G401 (cell line): ENCODE results near the gene CASTOR1. TPM values are rescaled to one million over a fixed set of nuclear protein-coding genes. Genes with fewer than 3 reads are reported as not detected.

ENCODE experiments used
- DNase-seq: peaks from one replicate; pipeline ENCODE4 v3.0.0-alpha.2; 2015; ENCODE audit warnings: low spot score
- in situ Hi-C: cut with HindIII; loops from 2 replicates; pipeline ENCODE4 v1.10.0; 2016; ENCODE audit warnings: low sequenced_read_pairs, mixed read lengths
- total RNA-seq: library from RNA; depleted of rRNA; stranded (reverse); fragments of >200 nt; shearing (Covaris generic); gene quantifications from 2 replicates; pipeline ENCODE4 v1.2.3, GENCODE V29; 2014

CASTOR1 gene
- total RNA-seq, 1 experiment from 2014 or later: 9.8 TPM

DNA sequence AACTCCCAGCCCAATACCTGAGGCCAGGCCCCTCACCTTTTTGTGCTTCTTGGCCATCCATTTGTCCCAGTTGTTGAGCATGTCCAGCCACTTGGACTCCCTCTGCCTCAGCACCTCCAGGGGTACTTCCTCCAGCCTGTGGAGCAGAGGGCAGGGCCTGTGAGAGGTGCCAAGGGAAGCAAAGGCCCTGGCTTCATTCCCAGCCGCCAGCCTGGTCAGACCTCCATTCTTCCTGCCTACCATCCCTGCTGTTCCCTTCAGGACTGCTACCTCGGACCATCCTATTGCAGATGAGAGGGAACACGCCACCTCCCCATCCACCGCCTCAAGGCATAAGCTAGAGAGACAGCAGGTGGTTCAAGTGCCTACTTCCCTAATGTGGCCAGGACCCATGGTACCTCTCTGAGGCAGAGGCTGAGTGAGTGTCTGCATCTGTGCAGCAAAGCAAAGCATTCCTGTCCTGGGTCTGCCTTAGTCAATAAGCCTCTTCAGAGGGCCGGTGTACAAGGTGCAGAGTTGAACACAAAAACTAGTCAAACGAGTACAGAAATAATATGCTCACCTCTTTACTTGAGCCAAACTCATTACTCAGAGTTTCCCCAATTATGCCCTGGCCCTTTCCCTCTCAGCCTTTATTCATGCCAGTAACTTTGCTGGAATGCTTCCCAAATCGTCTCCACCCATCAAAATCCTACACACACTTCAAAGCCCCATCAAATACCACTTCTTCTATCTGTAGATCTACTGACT is 15.4 kb upstream of the CASTOR1 start:
- in situ Hi-C loops: no loop called here
- DNase-seq: peak; percentile 68

DNA sequence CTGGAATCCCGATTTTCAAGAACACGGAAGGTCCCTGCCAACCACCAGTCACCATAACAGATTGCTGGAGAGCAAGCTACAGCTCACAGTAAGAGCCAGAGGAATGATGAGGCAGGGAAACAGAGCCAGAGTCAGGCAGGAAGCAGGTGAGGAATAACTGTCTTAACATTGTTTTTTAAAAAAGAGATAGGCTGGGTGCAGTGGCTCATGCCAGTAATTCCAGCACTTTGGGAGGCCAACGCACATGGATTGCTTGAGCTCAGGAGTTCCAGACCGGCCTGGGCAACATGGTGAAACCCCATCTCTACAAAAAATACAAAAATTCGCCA is 13.5 kb upstream of the CASTOR1 start:
- no peak for DNase-seq
- in situ Hi-C loops: no loop called here

GRCh38 chr22:30301995-30302809 is 12.9 kb upstream of the CASTOR1 start:
- no peak for DNase-seq
- in situ Hi-C loops: no loop called here

DNA sequence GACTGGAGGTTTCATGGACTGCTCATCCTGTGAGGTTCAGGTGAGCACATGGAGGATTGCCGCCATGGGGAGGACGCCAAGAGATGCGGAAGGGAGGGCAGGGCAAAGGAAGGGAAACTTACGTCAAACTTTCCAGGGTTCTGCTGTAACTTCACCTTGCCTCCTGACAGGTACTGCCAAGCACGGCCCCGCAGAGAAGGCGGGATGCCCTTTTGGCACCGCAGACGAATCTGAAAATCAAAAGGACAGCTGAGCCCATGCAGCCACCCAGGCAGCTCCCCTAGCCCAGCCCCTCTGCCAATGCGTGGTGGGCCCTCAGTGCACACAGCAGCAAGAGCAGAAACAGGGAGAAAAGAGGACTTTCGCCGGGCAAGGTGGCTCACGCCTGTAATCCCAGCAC is 10.0 kb upstream of the CASTOR1 start:
- in situ Hi-C loops: no loop called here
- no peak for DNase-seq

DNA sequence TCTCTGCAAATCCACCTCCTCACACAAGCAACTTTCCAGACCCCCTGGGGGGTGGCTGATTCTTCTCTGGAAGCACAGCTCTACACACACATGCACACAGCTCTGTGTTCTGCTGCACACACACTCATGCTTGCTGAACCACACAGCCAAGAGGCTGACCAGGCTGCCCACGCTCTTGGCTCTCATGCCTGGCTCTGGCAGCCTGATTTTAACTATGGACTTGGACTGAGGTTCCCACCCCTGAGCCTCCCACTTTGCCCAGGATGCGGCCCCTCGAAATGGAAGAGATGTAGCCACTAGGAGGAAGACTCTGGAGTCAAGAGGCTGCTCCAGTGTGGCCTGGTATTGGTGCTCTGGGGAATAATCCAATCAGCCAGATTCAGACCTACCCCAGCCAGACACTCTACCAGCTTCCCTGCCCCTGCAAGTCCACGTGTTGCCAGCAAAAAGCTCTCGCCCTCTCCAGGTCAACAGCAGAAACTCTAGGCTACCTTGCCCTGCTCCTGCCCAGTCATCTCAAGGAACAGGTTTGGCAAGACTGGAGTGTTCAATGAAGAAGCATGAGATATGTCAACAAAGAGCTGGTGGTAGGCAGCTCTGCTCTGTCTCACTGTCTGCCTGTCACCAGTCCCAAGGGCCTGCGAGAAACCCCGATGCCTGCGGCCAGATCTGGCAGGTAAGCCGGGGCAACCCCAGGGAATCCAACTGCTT is 8.8 kb upstream of the CASTOR1 start:
- DNase-seq: no peak
- in situ Hi-C loops: no loop called here

DNA sequence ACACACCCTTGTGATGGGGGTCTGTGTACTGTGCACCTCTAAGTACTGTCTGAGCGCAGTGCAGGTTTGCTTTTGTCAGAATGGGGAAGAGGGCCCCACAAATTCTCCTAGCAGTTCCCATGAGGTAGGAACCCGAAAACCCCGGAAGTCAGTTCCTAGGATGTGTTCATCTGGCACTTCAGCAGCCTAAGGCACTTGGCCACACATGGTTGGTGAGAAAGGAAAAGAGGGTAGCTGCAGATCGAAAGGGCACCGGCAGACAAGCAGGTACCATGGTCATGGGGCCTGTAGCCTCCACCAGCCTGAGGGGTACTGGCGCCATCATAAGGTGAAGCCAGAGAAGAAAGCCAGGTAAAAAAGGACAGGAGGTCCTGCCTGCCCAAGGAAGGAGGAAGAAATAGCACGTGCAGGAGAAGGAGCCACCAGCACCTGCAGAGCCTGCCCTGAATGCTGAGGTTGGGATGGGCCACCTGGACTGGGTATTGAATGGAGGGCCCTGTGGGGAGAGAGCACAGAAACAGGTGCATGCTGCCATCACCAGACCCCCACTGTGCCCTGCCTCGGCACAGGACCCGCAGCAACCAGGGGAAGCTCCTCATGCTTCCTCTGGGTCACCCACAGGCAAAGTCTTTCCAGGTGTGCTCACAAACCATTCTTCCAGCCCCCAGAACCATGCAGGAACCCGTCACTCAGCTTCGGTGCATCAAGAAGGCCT is 8.1 kb upstream of the CASTOR1 start:
- in situ Hi-C loops: no loop called here
- no peak for DNase-seq

- in situ Hi-C loops: no loop called here
Observed at GRCh38 chr22:30296833-30297232, 7.5 kb upstream of the CASTOR1 start.

GRCh38 chr22:30296324-30296723 is 7.0 kb upstream of the CASTOR1 start:
- DNase-seq: no peak
- in situ Hi-C loops: no loop called here

More at GRCh38 chr22:30296833-30297232, 7.5 kb upstream of the CASTOR1 start:
- no peak for DNase-seq

- in situ Hi-C loops: no loop called here
Observed at GRCh38 chr22:30295576-30295975, 6.3 kb upstream of the CASTOR1 start.

DNA sequence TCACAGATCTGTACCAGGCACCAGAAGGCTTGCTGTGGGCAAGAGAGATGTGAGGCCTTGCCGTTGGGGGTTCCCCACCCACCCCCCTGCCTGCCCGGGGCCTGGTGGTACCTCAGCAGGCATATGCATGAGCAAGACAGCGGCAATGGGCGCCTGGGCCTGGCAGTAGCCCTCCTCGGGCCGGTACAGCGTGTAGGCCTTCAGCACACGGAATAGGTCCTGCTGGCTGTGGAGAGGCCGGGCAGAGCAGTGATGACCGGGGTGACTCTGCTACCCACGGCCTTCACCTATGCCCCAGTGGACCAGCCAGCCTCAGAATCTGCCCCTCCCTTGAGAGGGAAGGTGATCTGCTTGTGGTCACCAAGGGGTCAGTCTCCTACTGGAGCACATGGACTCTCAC is 5.5 kb upstream of the CASTOR1 start:
- in situ Hi-C loops: no loop called here

More at GRCh38 chr22:30295576-30295975, 6.3 kb upstream of the CASTOR1 start:
- no peak for DNase-seq

DNA sequence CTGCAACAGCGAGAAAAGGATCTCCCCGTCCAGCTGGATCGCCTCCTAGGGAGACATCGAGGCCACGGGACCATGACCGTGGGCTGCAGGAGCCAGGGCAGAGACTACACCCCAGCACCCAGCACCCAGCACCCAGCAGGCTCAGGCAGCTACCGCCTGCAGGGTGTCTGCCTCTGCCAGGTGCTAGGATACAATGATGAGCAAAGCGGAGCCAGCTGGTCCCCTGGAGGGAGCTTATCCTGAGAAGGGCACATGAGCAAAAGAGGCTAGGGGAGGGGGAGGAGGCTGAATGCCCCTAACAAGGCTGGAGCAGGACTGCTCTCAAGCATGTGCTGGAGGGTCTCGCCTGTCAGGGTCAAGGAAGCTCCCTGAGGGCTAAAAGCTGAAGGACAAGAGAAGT is 4.8 kb upstream of the CASTOR1 start:
- in situ Hi-C loops: no loop called here
- DNase-seq: no peak

More for the DNA sequence above, 5.5 kb upstream of the CASTOR1 start:
- no peak for DNase-seq

DNA sequence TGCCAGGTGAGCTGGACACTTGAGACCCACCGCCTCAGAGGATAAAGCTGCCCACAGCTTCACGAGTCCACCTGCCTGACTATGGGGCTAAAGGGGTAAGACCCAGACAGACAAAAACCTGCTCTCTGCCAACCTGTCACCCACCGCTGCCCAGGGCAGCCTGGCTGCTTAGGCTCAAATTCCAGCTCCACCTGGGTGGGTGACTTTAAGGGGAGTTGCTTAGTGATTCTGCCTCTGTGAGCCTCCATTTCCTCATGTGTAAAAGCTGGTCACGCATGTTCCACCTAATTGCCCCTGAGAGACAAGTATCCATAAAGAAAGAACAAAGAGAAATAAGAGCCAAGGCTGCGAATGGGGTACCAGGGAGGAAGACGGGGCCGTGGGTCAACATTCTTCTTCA is 3.7 kb upstream of the CASTOR1 start:
- DNase-seq: no peak
- in situ Hi-C loops: no loop called here

DNA sequence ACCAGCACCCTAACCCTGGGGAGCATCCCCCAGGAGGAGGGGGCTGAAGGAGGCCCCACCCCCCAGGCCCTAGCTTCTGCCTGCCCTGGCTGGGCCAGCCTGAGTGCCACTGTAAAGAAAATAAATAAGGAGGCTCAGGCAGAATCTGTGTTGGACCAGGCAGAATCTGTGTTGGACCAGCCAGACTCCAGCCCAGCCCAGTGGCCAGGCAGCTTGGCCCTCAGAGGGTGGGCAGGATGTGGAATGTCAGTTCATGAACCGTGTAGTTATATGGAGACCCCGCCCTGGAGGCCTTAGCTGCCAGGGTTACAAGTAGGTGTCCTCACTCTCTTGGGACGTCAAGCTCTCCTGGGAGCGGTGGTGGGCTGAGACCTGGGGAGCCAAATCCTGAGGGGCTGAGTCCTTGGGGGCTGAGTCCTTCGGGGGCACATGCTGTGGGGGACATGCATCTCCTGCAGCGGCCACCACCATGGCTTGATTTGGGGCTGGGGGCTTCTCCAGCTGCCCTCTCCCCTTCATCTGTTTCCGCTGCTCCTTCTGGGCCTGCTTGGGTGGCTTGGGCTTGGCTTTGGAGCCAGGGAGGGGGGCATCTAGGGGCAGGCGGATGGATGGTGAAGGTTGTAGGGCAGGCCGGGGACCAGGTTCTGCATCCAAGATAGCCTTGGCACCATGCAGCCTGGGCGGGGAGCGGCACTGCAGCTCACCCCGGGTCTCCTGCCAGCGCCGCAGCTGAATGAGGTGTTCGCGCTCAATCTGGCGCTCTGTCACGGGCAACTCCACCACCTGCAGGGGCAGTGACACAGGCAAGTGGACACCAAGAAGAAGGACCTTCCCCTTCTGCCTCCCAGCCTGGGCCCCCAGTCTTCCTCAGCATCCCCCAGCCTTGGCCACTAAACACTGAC is 3.0 kb upstream of the CASTOR1 start:
- peak; percentile 61 for DNase-seq
- in situ Hi-C loops: no loop called here

- DNase-seq: peak; percentile 63
- in situ Hi-C loops: no loop called here
Observed at GRCh38 chr22:30291058-30291892, 2.0 kb upstream of the CASTOR1 start.

DNA sequence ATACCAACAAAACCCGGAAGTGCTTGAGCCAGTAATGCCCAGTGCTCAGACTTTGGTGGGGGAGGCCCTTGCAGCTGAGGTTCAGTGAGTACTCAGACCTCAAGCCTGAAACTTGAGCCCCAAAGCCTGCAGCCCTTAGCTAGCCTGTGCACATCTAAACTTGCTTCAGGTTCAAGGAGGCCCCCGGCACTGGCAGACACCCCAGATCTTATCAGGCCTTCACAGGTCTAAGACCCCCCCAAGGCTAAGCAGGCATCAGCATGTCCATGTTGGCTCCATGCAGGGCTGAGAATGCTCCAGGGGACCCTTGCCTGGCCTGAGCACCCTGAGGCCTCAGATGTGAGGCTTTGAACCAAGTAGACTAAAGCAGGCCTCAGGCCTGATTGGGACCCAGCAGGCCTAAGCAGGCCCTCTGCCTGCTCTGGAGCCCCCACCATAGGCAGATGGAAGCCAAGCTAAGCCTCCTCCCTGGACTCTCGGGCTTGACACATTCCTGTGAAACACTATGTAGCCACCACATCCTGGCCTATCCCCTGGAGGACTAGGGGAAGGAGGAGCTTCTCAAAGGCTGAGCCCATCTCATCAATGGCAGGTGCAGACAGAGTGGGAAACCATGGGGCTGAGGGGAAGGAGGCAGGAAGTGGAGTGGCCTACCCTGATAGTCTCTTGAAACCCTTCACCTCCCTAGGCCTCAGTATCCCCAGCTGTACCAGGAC is 1.2 kb upstream of the CASTOR1 start:
- in situ Hi-C loops: no loop called here
- DNase-seq: peak; percentile 16

DNA sequence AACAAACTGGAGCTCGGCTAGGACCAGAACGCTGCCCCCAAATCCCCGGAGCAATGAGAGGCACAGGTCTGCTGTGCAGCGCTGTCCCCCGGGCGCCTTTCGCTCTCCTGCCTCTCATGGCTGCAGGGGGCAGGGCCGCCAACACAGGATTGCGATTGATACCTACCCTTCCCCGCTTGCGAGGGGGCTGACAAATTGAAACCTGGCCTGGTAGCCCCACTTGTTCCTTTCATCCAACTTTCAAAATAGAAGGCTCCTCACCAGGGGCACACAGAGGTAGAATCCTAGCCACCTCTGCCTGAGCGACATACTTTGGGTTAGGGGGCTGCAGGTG is 642 bp upstream of the CASTOR1 start:
- DNase-seq: no peak
- in situ Hi-C loops: loop anchor here (5.0 kb wide), 1 partner anchor 102 kb away; no protein-coding TSS in a partner anchor
